ENCODE data around the gene GRIK5.

The GRIK5 gene

DNA sequence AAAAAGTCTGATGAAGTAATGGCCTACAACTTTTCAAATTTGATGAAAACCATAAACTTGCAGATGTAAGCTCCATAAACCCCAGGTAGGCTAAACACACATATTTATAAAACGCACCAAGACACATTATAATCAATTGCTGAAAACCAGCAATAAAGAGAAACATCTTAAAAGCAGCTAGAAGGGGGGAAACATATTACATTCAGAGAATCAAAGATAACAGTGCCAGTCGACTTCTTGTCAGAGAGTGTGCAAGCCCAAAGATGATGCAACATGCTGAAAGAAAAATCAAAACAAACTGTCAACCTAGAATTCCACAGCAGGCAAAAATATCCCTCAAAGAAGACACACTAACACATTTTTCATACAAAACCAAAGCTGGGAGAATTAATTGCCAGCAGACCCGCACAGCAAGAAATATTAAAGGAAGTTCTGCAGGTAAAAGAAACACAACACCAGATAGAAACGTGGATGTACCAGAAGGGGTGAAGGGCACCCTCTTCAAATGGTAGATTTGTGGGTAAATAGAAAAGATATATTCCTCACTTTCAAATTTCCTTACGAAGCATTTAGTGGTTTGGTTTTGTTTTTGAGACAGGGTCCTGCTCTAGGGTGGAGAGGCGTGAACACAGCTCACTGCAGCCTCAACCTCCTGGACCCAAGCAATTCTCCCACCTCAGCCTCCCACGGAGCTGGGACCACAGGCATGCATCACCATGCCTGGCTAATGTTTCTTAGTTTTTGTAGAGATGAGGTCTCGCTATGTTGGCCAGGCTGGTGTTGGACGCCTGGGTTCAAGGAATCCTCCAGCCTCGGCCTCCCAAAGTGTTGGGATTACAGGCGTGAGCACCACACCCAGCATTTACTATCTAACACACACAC lies 59.5 kb downstream of the GRIK5 start:
- H3K36me3 ChIP-seq (ENCODE audit: insufficient read depth, insufficient read length, low read length) = no peaks in the 10 kb centered on the region
- no peaks in the 10 kb centered on the region for H3K9me3 ChIP-seq (ENCODE audit: insufficient read depth, low read length)
- no peaks in the 10 kb centered on the region for H3K27me3 ChIP-seq (ENCODE audit: insufficient read depth, insufficient read length)
- no peak for DNase-seq (ENCODE audit: low read depth, low spot score)
- H3K4me1 ChIP-seq (ENCODE audit: insufficient read depth, insufficient read length) = no peaks in the 10 kb centered on the region
- no peak overlapping the region for H3K4me3 ChIP-seq (ENCODE audit: insufficient read length, low read depth)
- no peak overlapping the region for H3K9ac ChIP-seq (ENCODE audit: insufficient read length, low read depth)
- TF ChIP-seq SUZ12 (IDR thresholded peaks at IDR 0.05; ENCODE audit: extremely low read depth, insufficient read depth, insufficient read length) = no peak
- no peak for TF ChIP-seq YY1 (IDR thresholded peaks at IDR 0.05; ENCODE audit: insufficient read depth, insufficient read length)
- no peak for TF ChIP-seq ZNF274 (IDR thresholded peaks at IDR 0.05; ENCODE audit: low read depth, low read length)

DNA sequence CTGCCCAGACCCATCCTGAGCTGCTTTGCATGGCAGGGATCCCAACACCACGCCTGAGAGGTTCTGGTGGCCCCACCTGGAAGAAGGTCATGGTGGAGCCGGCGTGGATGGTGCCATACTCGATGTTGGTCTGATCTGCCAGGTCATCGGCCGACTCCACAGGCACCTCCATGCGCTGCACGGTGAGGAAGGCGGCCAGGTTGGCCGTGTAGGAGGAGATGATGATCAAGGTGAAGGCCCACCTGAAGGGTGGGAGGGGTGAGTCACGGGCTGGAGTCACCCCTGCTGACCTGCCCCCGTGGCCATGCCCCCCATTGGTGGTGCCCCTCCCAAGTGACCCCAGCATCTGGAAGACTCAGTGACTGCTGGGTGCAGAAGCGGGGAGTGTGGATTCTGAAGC lies 63.4 kb downstream of the GRIK5 start:
- peaks cover 3% of the 10 kb centered on the region for H3K27me3 ChIP-seq (ENCODE audit: insufficient read depth, insufficient read length)

GRCh38 chr19:42005504-42005903 lies 64.5 kb downstream of the GRIK5 start:
- Histone ChIP-seq H3K9me3 (ENCODE audit: insufficient read depth, low read length) (no peaks in the 10 kb centered on the region), H3K36me3 (ENCODE audit: insufficient read depth, insufficient read length, low read length) (no peaks in the 10 kb centered on the region), H3K9ac (ENCODE audit: insufficient read length, low read depth) (no peak overlapping the region), H3K27me3 (ENCODE audit: insufficient read depth, insufficient read length) (peaks cover 6% of the 10 kb centered on the region), H3K4me1 (ENCODE audit: insufficient read depth, insufficient read length) (peaks cover 2% of the 10 kb centered on the region), H3K4me3 (ENCODE audit: insufficient read length, low read depth) (no peak overlapping the region)
- DNase-seq (ENCODE audit: low read depth, low spot score) = no peak
- TF ChIP-seq SUZ12 (IDR thresholded peaks at IDR 0.05; ENCODE audit: extremely low read depth, insufficient read depth, insufficient read length) (no peak), ZNF274 (IDR thresholded peaks at IDR 0.05; ENCODE audit: low read depth, low read length) (no peak), YY1 (IDR thresholded peaks at IDR 0.05; ENCODE audit: insufficient read depth, insufficient read length) (no peak)

More for the DNA sequence above, 63.4 kb downstream of the GRIK5 start:
- H3K4me3 ChIP-seq (ENCODE audit: insufficient read length, low read depth) = no peak overlapping the region
- H3K9ac ChIP-seq (ENCODE audit: insufficient read length, low read depth) = no peak overlapping the region
- no peaks in the 10 kb centered on the region for H3K9me3 ChIP-seq (ENCODE audit: insufficient read depth, low read length)
- peaks cover 2% of the 10 kb centered on the region for H3K4me1 ChIP-seq (ENCODE audit: insufficient read depth, insufficient read length)
- DNase-seq (ENCODE audit: low read depth, low spot score) = no peak
- no peaks in the 10 kb centered on the region for H3K36me3 ChIP-seq (ENCODE audit: insufficient read depth, insufficient read length, low read length)
- TF ChIP-seq YY1 (IDR thresholded peaks at IDR 0.05; ENCODE audit: insufficient read depth, insufficient read length) = no peak
- TF ChIP-seq ZNF274 (IDR thresholded peaks at IDR 0.05; ENCODE audit: low read depth, low read length) = no peak
- no peak for TF ChIP-seq SUZ12 (IDR thresholded peaks at IDR 0.05; ENCODE audit: extremely low read depth, insufficient read depth, insufficient read length)

DNA sequence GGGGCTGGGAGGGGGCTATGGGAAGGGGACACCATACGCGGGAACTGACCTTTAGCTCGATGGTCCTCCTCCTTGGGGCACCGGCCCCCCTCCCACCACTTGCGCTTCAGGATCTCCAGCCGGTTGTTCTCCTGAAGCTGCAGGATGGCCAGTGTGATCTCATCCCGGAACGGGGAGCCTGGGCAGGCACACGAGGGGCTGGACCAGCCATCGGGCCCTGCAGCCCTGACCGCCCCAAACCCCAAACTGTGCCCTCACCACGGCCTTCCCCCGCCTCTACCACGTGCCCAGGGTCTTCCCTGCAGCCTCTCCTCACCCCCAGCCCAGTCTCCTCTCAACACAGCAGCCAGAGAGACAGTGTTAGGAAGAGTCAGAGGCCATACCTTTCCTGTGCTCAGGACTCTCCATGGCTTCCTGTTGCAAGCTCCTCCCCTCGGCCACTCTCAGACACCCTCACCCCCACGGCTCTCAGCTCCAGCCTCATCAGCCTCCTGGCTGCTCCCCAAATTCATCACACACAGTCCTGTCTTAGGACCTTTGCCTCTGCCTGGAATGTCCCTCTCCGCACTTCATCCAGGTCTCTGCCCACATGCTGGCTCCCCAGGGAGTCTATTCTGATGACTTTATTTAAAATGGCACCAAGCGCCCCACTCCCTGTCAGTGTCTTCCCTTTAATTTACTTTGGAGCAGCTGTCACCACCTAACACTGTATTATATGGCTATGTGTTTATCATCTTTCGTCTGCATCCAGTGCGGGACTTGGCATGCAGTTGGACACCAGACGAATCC lies 66.3 kb downstream of the GRIK5 start:
- no peaks in the 10 kb centered on the region for H3K9me3 ChIP-seq (ENCODE audit: insufficient read depth, low read length)
- no peaks in the 10 kb centered on the region for H3K36me3 ChIP-seq (ENCODE audit: insufficient read depth, insufficient read length, low read length)
- DNase-seq (ENCODE audit: low read depth, low spot score) = no peak
- peaks cover 7% of the 10 kb centered on the region for H3K4me1 ChIP-seq (ENCODE audit: insufficient read depth, insufficient read length)
- no peak overlapping the region for H3K4me3 ChIP-seq (ENCODE audit: insufficient read length, low read depth)
- H3K27me3 ChIP-seq (ENCODE audit: insufficient read depth, insufficient read length) = peaks cover 22% of the 10 kb centered on the region
- H3K9ac ChIP-seq (ENCODE audit: insufficient read length, low read depth) = no peak overlapping the region
- TF ChIP-seq YY1 (IDR thresholded peaks at IDR 0.05; ENCODE audit: insufficient read depth, insufficient read length) = no peak
- no peak for TF ChIP-seq ZNF274 (IDR thresholded peaks at IDR 0.05; ENCODE audit: low read depth, low read length)

- no peak overlapping the region for H3K4me3 ChIP-seq (ENCODE audit: insufficient read length, low read depth)
- H3K4me1 ChIP-seq (ENCODE audit: insufficient read depth, insufficient read length) = peaks cover 9% of the 10 kb centered on the region
- no peaks in the 10 kb centered on the region for H3K36me3 ChIP-seq (ENCODE audit: insufficient read depth, insufficient read length, low read length)
- H3K9ac ChIP-seq (ENCODE audit: insufficient read length, low read depth) = no peak overlapping the region
- TF ChIP-seq ZNF274 (IDR thresholded peaks at IDR 0.05; ENCODE audit: low read depth, low read length) (no peak), YY1 (IDR thresholded peaks at IDR 0.05; ENCODE audit: insufficient read depth, insufficient read length) (no peak), SUZ12 (IDR thresholded peaks at IDR 0.05; ENCODE audit: extremely low read depth, insufficient read depth, insufficient read length) (no peak)
- no peak for DNase-seq (ENCODE audit: low read depth, low spot score)
- H3K9me3 ChIP-seq (ENCODE audit: insufficient read depth, low read length) = no peaks in the 10 kb centered on the region
- peaks cover 58% of the 10 kb centered on the region for H3K27me3 ChIP-seq (ENCODE audit: insufficient read depth, insufficient read length)
These were observed 70.2 kb downstream of the GRIK5 start for GRCh38 chr19:41999878-42000208.

DNA sequence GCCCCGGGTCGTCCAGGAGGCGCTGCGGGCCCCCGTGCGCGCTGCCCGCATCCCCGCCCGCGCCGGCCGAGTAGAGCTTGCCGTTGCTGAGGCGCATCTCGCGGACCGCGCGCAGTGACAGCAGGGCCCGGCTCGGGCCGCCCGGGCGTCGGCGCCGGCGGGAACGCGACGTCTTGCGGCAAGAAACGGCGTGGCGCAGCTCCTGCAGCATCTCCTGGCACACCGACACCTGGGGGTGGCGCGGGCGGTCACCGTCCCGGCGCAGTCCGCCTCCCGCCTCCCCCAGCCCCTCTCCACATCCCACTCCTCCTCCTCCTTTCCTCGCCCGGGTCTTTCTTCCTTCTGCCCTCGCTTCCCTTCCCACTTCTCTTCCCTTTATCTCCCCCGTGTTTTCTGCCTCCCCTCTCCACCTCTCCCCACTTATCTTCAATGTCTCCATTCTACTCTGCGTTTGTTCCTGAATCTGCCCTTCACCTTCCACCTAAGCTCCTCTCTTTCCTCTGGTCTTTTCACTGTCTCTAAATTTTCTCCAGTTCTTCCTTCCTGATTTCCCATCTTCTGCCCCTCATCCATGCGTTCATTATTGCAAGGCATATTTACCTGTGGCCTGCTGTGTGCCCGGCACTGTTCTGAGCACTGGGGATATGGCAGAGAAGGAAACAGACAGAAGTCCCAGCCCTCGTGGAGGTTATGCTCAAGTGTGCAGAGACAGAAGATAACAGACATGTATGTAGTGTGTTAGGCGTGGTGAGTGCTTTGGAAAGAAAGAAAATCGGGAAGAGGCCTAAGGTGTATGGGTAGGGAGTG lies 70.7 kb downstream of the GRIK5 start:
- Histone ChIP-seq H3K9ac (ENCODE audit: insufficient read length, low read depth) (no peak overlapping the region), H3K36me3 (ENCODE audit: insufficient read depth, insufficient read length, low read length) (no peaks in the 10 kb centered on the region), H3K4me3 (ENCODE audit: insufficient read length, low read depth) (no peak overlapping the region), H3K27me3 (ENCODE audit: insufficient read depth, insufficient read length) (peaks cover 63% of the 10 kb centered on the region), H3K9me3 (ENCODE audit: insufficient read depth, low read length) (no peaks in the 10 kb centered on the region), H3K4me1 (ENCODE audit: insufficient read depth, insufficient read length) (peaks cover 9% of the 10 kb centered on the region)
- TF ChIP-seq SUZ12 (IDR thresholded peaks at IDR 0.05; ENCODE audit: extremely low read depth, insufficient read depth, insufficient read length) = no peak
- TF ChIP-seq ZNF274 (IDR thresholded peaks at IDR 0.05; ENCODE audit: low read depth, low read length) = no peak
- TF ChIP-seq YY1 (IDR thresholded peaks at IDR 0.05; ENCODE audit: insufficient read depth, insufficient read length) = no peak
- no peak for DNase-seq (ENCODE audit: low read depth, low spot score)

Measured in NT2/D1 (cell line).